BJ (cell line): ENCODE measurements around the gene ZFP90. TPM values are rescaled to one million over a fixed set of nuclear protein-coding genes. Genes with fewer than 3 reads are reported as not detected.

Source experiments
- CTCF ChIA-PET: fragments of 350-600 bp; formaldehyde crosslinking; extraction: SDS; loops from one replicate; lab custom pipeline; 2021; ENCODE audit warnings: antibody characterized with exemption, inconsistent platforms; lab: Yijun Ruan, JAX
- POLR2A ChIA-PET: fragments of 300-600 bp; sonication (Branson Sonifier 250); formaldehyde crosslinking; extraction: SDS; loops from one replicate; lab custom pipeline; 2021; ENCODE audit warnings: antibody characterized with exemption; lab: Charles Lee
- DNase-seq: peaks from one replicate; pipeline ENCODE4 v3.0.0-alpha.2; 2011; ENCODE audit warnings: low read depth
- H3K27me3 ChIP-seq: 2 replicates; pipeline ENCODE4 v1.6.0; 2011; ENCODE audit warnings: low read length; ENCODE audit not compliant: control insufficient read depth, insufficient read depth
- H3K36me3 ChIP-seq: 2 replicates; pipeline ENCODE4 v1.5.1; 2011; ENCODE audit warnings: low read length; ENCODE audit not compliant: control insufficient read depth, insufficient read depth
- H3K4me3 ChIP-seq: 2 replicates; pipeline ENCODE4 v1.5.1; 2011; ENCODE audit warnings: low read depth, mild to moderate bottlenecking, control low read depth, low read length
- CTCF ChIP-seq: IDR thresholded peaks from 2 replicates; pipeline ENCODE4 v1.5.1; 2011; ENCODE audit warnings: low read depth, mild to moderate bottlenecking, control low read depth, inconsistent platforms, low read length, moderate library complexity; ENCODE audit not compliant: insufficient read depth
- polyA plus RNA-seq: library from polyadenylated mRNA; depleted of rRNA; stranded (reverse); fragments of >200 nt; gene quantifications from 2 replicates; pipeline ENCODE4 v1.2.3, GENCODE V29; 2011

The ZFP90 gene
- polyA plus RNA-seq, 1 experiment: 13.0 TPM

- no peaks in the 10 kb centered on the region for H3K36me3 ChIP-seq
- no peak overlapping the region for H3K4me3 ChIP-seq
- ChIA-PET CTCF (interaction anchor here (1.0 kb wide), 1 partner anchor 19 kb away, joined by 4 read pairs; no protein-coding TSS in a partner anchor), POLR2A (no interaction called here)
- no peak for DNase-seq
- TF ChIP-seq CTCF: no peak
- no peaks in the 10 kb centered on the region for H3K27me3 ChIP-seq
These were observed 57.2 kb downstream of the ZFP90 start for GRCh38 chr16:68596266-68596665.

- H3K4me3 ChIP-seq: no peak overlapping the region
- no peak for TF ChIP-seq CTCF
- H3K27me3 ChIP-seq: no peaks in the 10 kb centered on the region
- H3K36me3 ChIP-seq: no peaks in the 10 kb centered on the region
- ChIA-PET POLR2A (no interaction called here), CTCF (interaction anchor here (2.4 kb wide), 1 partner anchor 9 kb away, joined by 17 read pairs; no protein-coding TSS in a partner anchor)
- no peak for DNase-seq
These were observed 60.5 kb downstream of the ZFP90 start for GRCh38 chr16:68599586-68599985.

GRCh38 chr16:68605746-68606145 is 66.7 kb downstream of the ZFP90 start:
- Histone ChIP-seq H3K4me3 (no peak overlapping the region), H3K27me3 (no peaks in the 10 kb centered on the region), H3K36me3 (no peaks in the 10 kb centered on the region)
- ChIA-PET POLR2A (no interaction called here), CTCF (interaction anchor here (2.9 kb wide), 1 partner anchor 15 kb away, joined by 16 read pairs; no protein-coding TSS in a partner anchor)
- DNase-seq: no peak
- TF ChIP-seq CTCF: no peak

GRCh38 chr16:68607443-68607842 is 68.4 kb downstream of the ZFP90 start:
- Histone ChIP-seq H3K27me3 (no peaks in the 10 kb centered on the region), H3K36me3 (no peaks in the 10 kb centered on the region), H3K4me3 (no peak overlapping the region)
- POLR2A ChIA-PET: no interaction called here
- no peak for DNase-seq
- CTCF ChIA-PET: no interaction called here
- TF ChIP-seq CTCF: no peak

GRCh38 chr16:68608330-68608729 is 69.2 kb downstream of the ZFP90 start:
- Histone ChIP-seq H3K36me3 (no peaks in the 10 kb centered on the region), H3K27me3 (no peaks in the 10 kb centered on the region), H3K4me3 (no peak overlapping the region)
- ChIA-PET CTCF (no interaction called here), POLR2A (no interaction called here)
- DNase-seq: no peak
- TF ChIP-seq CTCF: no peak
